ENCODE data around the gene TIMM50.
"Not testable (repeated sequence)": the region's sequence is repeated elsewhere in the genome, so short reads cannot be mapped to it uniquely, and the experiment has no call there.

DNA sequence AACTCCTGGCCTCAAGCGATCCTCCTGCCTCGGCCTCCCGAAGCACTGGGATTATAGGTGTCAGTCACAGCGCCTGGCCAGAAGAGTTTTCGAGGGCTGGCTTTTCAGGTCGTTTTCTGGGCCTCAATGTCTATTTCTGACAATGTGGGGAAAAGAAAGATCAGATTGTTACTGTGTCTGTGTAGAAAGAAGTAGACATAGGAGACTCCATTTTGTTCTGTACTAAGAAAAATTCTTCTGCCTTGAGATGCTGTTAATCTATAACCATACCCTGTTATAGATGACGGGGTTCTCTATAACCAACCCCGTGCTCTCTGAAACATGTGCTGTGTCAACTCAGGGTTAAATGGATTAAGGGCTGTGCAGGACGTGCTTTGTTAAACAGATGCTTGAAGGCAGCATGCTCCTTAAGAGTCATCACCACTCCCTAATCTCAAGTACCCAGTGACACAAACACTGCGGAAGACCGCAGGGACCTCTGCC lies 1.3 kb upstream of the TIMM50 start:
- TF ChIP-seq, protein P1, sequence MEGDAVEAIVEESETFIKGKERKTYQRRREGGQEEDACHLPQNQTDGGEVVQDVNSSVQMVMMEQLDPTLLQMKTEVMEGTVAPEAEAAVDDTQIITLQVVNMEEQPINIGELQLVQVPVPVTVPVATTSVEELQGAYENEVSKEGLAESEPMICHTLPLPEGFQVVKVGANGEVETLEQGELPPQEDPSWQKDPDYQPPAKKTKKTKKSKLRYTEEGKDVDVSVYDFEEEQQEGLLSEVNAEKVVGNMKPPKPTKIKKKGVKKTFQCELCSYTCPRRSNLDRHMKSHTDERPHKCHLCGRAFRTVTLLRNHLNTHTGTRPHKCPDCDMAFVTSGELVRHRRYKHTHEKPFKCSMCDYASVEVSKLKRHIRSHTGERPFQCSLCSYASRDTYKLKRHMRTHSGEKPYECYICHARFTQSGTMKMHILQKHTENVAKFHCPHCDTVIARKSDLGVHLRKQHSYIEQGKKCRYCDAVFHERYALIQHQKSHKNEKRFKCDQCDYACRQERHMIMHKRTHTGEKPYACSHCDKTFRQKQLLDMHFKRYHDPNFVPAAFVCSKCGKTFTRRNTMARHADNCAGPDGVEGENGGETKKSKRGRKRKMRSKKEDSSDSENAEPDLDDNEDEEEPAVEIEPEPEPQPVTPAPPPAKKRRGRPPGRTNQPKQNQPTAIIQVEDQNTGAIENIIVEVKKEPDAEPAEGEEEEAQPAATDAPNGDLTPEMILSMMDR (IDR thresholded peaks at IDR 0.05; ENCODE audit: low read depth, low read length, missing input control), result not testable (repeated sequence)
- not testable (repeated sequence) for TF ChIP-seq NR2F2 (IDR thresholded peaks at IDR 0.05); RAD21 (IDR thresholded peaks at IDR 0.05); YY1 (IDR thresholded peaks at IDR 0.05); SP1 (IDR thresholded peaks at IDR 0.05); FOXA1 (IDR thresholded peaks at IDR 0.05); HNF4A (conservative IDR thresholded peaks at IDR 0.05); HNF4G (IDR thresholded peaks at IDR 0.05); EGR1 (IDR thresholded peaks at IDR 0.05; ENCODE audit: low read depth in 2 of 2); JUND (IDR thresholded peaks at IDR 0.05)
- TF ChIP-seq, protein P2, sequence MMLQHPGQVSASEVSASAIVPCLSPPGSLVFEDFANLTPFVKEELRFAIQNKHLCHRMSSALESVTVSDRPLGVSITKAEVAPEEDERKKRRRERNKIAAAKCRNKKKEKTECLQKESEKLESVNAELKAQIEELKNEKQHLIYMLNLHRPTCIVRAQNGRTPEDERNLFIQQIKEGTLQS (IDR thresholded peaks at IDR 0.05), result not testable (repeated sequence)
- TF ChIP-seq, protein P3, sequence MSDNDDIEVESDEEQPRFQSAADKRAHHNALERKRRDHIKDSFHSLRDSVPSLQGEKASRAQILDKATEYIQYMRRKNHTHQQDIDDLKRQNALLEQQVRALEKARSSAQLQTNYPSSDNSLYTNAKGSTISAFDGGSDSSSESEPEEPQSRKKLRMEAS (IDR thresholded peaks at IDR 0.05), result not testable (repeated sequence)
- TF ChIP-seq, protein P4, sequence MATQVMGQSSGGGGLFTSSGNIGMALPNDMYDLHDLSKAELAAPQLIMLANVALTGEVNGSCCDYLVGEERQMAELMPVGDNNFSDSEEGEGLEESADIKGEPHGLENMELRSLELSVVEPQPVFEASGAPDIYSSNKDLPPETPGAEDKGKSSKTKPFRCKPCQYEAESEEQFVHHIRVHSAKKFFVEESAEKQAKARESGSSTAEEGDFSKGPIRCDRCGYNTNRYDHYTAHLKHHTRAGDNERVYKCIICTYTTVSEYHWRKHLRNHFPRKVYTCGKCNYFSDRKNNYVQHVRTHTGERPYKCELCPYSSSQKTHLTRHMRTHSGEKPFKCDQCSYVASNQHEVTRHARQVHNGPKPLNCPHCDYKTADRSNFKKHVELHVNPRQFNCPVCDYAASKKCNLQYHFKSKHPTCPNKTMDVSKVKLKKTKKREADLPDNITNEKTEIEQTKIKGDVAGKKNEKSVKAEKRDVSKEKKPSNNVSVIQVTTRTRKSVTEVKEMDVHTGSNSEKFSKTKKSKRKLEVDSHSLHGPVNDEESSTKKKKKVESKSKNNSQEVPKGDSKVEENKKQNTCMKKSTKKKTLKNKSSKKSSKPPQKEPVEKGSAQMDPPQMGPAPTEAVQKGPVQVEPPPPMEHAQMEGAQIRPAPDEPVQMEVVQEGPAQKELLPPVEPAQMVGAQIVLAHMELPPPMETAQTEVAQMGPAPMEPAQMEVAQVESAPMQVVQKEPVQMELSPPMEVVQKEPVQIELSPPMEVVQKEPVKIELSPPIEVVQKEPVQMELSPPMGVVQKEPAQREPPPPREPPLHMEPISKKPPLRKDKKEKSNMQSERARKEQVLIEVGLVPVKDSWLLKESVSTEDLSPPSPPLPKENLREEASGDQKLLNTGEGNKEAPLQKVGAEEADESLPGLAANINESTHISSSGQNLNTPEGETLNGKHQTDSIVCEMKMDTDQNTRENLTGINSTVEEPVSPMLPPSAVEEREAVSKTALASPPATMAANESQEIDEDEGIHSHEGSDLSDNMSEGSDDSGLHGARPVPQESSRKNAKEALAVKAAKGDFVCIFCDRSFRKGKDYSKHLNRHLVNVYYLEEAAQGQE (IDR thresholded peaks at IDR 0.05), result not testable (repeated sequence)

All from liver (tissue), 3 donors.